Fibroblast of skin of right quadriceps (primary cell): Measurements from ENCODE around the gene TXLNA.

Experiments
- DNase-seq: peaks from one replicate; pipeline ENCODE4 v3.0.0-alpha.2; 2013

The TXLNA gene

GRCh38 chr1:32215629-32216480 is 36.4 kb downstream of the TXLNA start:
- peak; percentile 59 for DNase-seq

GRCh38 chr1:32216566-32216965 is 37.1 kb downstream of the TXLNA start:
- no peak for DNase-seq

- peak; percentile 36 for DNase-seq
These were observed 39.5 kb downstream of the TXLNA start for GRCh38 chr1:32219022-32219421.

GRCh38 chr1:32220746-32221580 is 41.5 kb downstream of the TXLNA start:
- no peak for DNase-seq

GRCh38 chr1:32221581-32221979 is 42.1 kb downstream of the TXLNA start:
- DNase-seq: no peak

GRCh38 chr1:32221980-32222755 is 42.7 kb downstream of the TXLNA start, which contains the start of the genes EIF3I and TMEM234:
TSS of gene EIF3I (plus strand) at chr1:32222407. CDS start at chr1:32222442, 35 bp downstream.
TSS of gene TMEM234 (minus strand) at chr1:32222353. CDS start at chr1:32222322, 31 bp downstream.
- DNase-seq: peak; percentile 89

GRCh38 chr1:32223683-32224082 is 44.2 kb downstream of the TXLNA start:
- no peak for DNase-seq

- DNase-seq: no peak
These were observed 44.8 kb downstream of the TXLNA start for GRCh38 chr1:32224285-32224684.

GRCh38 chr1:32228771-32229170 is 49.3 kb downstream of the TXLNA start:
- no peak for DNase-seq

GRCh38 chr1:32231843-32232432 is 52.5 kb downstream of the TXLNA start:
- DNase-seq: no peak

- DNase-seq: no peak
These were observed 53.3 kb downstream of the TXLNA start for GRCh38 chr1:32232558-32233304.

- DNase-seq: no peak
These were observed 55.3 kb downstream of the TXLNA start for GRCh38 chr1:32234792-32235191.

- DNase-seq: no peak
These were observed 59.9 kb downstream of the TXLNA start for GRCh38 chr1:32239337-32239736.

GRCh38 chr1:32239790-32240139 is 60.3 kb downstream of the TXLNA start:
- no peak for DNase-seq

GRCh38 chr1:32240140-32240951 is 60.9 kb downstream of the TXLNA start:
- no peak for DNase-seq

GRCh38 chr1:32241001-32241763 is 61.7 kb downstream of the TXLNA start:
- DNase-seq: peak; percentile 39

- no peak for DNase-seq
These were observed 62.9 kb downstream of the TXLNA start for GRCh38 chr1:32242341-32242851.

GRCh38 chr1:32246888-32247273 is 67.4 kb downstream of the TXLNA start, which contains the start of gene FAM167B:
TSS of gene FAM167B (plus strand) at chr1:32247222. CDS start at chr1:32247422, 200 bp downstream.
- DNase-seq: peak; percentile 67

GRCh38 chr1:32247452-32247851 is 68.0 kb downstream of the TXLNA start:
- DNase-seq: no peak
